ENCODE results near the gene CCDC158. TPM values are rescaled to one million over a fixed set of nuclear protein-coding genes. Genes with fewer than 3 reads are reported as not detected.

The CCDC158 gene
- total RNA-seq, 2 donors from 2014 or later, result 1.8 to 2.8 TPM

DNA sequence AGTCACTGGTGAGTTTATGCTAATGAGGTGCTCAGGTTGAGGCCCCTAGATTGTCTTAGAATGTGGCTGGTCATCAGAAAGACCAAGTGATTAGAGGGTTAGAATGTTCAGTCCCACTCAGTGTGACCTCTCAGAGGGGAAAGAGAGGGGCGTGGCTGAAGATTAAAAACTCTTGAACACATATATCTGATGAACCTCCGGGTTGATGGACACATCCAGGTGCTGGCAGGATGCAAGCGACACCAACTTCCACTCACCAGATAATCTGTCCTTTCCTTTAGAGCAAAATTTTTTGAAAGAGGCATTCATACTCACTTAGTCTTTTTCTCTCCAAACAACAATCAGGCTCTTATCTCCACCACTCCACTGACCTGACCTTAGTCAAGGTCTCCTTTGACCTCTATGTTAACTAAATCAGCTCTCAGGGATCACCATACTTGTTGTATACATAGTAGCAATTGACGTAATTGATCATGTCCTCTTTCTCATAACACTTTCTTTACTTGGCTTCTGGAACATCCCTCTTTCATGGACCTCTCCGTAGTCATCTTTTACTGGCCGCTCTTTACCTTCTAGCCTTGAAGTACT is 155.2 kb downstream of the CCDC158 start:
- H3K36me3 ChIP-seq, result no peaks in the 10 kb centered on the region
- no peaks in the 10 kb centered on the region for H3K9me3 ChIP-seq
- ATAC-seq (ENCODE audit: insufficient number of reproducible peaks, low FRiP score, low read depth), result no peak
- no peak overlapping the region for H3K27ac ChIP-seq
- no peak overlapping the region for H3K4me3 ChIP-seq
- H3K27me3 ChIP-seq (replicated peaks; ENCODE audit: insufficient read depth), result no peaks in the 10 kb centered on the region
- H3K4me1 ChIP-seq (ENCODE audit: control insufficient read depth in 1 of 2, low read depth in 2 of 2), result no peaks in the 10 kb centered on the region
- DNase-seq (ENCODE audit: low spot score), result no peak
- TF ChIP-seq, protein P1, sequence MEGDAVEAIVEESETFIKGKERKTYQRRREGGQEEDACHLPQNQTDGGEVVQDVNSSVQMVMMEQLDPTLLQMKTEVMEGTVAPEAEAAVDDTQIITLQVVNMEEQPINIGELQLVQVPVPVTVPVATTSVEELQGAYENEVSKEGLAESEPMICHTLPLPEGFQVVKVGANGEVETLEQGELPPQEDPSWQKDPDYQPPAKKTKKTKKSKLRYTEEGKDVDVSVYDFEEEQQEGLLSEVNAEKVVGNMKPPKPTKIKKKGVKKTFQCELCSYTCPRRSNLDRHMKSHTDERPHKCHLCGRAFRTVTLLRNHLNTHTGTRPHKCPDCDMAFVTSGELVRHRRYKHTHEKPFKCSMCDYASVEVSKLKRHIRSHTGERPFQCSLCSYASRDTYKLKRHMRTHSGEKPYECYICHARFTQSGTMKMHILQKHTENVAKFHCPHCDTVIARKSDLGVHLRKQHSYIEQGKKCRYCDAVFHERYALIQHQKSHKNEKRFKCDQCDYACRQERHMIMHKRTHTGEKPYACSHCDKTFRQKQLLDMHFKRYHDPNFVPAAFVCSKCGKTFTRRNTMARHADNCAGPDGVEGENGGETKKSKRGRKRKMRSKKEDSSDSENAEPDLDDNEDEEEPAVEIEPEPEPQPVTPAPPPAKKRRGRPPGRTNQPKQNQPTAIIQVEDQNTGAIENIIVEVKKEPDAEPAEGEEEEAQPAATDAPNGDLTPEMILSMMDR (IDR thresholded peaks at IDR 0.05), result no peak

Other genes starting within 250 kb of the CCDC158 start
- gene SCARB2, start 207.3 kb downstream of the CCDC158 start, total RNA-seq, result 100 to 1,000 TPM; 133 to 165 TPM
- under 1 TPM; 0.42 to 0.54 TPM for gene FAM47E, start 169.4 kb downstream of the CCDC158 start, total RNA-seq
- gene STBD1, start 114.4 kb downstream of the CCDC158 start, total RNA-seq, result 10 to 100 TPM in 1 of 2 donors, 1 to 10 TPM in 1; 7.7 to 14.6 TPM
- gene SHROOM3, start 14.1 kb upstream of the CCDC158 start, total RNA-seq, result 100 to 1,000 TPM; 139 to 171 TPM